Measurements from ENCODE around the gene GMPR.
A peak's percentile ranks its signal among the peaks of the same experiment; 100 is the strongest.

GMPR gene

DNA sequence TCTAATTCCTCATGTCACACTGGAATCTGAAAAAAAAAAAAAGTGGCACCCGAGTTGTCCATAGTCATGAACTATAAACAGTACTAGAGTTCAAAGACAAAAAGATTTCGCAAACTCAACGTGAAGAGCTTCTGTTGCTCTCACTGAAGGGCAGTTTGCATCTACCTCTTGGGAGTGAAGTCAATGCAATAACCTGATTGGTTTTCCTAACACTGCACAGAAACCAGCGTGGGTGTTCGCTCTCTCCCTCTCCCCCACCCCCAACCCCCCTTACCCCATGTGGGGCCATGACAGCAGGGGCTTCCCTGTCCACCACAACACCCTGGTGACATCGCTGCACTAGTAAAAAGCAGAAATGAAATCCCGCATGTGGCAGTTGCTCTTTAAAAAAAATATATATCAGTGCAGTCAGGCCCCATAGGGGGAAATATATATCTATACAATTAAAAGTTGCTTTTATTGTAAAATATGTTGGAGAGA lies 66.9 kb downstream of the GMPR start:
- DNase-seq = peak; percentile 45 to 78

DNA sequence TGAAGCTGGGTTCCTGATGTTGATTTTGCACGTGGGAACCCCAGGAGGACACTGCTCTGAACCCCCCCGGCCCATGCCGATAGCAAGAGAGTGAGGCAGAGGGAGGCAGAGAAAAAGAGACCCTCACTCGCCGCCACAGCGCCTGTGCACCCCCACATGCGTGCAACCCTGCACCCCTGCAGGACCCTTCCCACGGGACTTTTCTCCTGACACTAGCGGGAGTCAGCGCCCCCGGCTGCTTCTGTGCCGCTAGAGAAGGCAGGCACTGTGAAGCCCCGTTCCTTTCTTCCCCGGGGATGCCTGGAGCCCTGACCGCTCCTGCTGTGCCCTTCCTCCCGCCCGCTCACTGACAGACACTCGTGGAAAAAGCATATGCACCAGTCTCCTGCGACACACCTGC lies 67.4 kb downstream of the GMPR start:
- no peak for DNase-seq

DNA sequence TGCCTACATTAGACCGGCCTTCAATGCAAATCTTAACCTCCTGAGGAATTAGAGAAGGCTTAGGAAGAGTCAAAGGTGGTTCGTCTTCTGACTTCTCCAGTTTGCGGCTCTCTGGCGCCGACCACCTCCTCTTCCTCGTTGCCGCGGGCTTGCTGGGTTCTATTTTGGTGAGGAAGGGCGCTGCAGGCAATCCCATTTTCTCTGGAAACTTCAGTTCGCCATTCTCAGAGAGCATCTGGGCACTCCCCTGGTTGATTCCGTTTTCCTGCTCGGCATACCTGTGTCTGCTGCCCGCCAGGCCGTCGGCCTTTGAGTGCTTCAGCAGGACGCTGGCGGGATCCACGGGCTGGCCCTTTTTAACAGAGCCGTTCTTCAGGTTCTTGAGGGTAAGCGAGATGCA lies 67.9 kb downstream of the GMPR start:
- no peak for DNase-seq

GRCh38 chr6:16311763-16312162 lies 73.4 kb downstream of the GMPR start:
- no peak for DNase-seq

DNA sequence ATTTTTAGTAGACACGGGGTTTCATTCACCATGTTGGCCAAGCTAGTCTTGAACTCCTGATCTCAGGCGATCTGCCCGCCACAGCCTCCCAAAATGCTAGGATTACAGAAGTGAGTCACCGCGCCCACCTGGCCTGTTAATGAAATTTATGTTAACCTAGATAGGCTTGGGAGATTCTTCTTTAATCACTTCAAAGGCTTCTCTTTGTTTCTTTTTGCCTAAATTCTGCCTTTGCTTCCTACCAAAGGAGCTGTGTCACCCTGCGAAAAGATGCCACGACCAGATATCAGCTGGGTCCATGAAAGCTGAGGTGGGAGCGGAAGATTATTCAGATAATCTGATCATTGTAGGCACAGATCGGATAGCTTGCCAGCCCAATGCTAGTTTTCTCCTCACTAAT lies 75.3 kb downstream of the GMPR start:
- no peak for DNase-seq

DNA sequence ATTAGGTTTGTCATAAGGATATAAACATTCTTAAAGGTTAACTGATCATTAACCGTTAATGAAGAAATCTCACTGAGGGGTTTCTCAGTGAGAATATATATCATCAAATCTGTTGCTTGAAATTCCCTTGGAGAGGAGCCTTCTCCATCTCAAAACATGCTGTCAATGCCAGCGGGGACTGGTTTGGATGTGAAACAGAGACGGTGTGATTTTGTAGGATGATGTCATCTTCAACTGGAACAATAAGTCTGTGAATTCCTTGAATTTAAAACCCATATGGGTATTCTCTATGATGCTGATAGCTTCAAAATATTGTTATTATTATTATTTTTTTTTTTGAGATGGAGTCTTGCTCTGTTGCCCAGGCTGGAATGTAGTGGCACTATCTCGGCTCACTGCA lies 75.9 kb downstream of the GMPR start:
- no peak for DNase-seq

DNA sequence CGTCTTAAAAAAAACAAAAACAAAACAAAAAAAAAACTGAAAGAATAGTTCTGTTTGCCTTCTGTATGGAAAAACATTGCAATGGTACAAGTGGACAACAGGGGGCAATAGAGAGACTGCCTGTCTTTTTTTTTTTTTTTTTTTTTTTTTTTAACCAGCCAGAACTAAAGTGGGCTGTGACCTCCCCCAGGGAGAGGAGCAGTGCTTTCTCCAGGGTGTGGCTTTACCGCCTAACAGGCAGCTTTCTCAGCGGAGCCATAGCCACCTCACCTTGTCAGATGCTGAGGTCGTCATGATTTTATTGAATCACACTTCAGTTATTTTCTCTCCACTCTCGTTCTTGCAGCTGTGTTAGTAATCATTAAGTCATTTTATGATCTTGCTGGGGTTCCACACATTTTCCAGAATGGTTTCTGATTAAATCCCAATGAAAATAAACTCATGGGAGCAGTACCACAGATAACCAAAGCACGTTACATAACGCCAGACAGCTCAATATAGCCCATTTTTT lies 78.4 kb downstream of the GMPR start:
- peak; percentile 31 to 40 for DNase-seq

- DNase-seq = peak; percentile 19 to 79
Measured at GRCh38 chr6:16318538-16318937, 80.2 kb downstream of the GMPR start.

DNA sequence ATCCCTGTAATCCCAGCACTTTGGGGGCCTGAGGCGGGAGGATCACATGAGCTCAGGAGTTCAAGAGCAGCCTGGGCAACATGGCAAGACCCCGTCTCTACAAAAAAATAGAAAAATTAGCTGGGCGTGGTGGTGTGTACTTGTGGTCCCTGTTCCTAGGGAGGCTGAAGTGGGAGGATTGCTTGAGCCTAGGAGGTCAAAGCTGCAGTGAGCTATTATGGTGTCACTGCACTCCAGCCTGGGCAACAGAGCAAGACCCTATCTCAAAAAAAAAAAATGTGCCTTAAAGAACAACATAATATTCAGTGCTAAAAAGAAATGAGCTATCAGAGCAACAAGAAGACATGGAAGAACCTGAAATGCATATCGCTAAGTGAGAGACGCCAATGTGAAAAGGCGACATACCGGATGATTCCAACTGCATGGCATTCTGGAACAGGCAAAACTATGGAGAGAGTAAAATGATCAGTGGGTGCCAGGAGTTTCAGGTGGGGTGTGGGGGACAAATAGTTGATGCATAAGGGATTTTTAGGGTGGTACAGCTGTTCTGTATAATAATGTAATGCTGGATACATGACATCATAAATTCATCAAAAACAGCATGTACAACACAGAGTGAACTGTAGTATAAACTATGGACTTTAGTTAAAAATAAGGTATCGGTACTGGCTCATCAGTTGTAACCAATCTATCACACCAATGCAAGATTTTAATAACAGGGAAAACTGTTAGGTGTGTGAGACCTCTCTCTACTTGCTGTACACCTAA lies 80.8 kb downstream of the GMPR start:
- DNase-seq = no peak

- peak; percentile 65 to 73 for DNase-seq
Measured at GRCh38 chr6:16319813-16320532, 81.6 kb downstream of the GMPR start.

- DNase-seq = peak in 1 of 2 donors; percentile 19
Measured at GRCh38 chr6:16320533-16321340, 82.3 kb downstream of the GMPR start.

DNA sequence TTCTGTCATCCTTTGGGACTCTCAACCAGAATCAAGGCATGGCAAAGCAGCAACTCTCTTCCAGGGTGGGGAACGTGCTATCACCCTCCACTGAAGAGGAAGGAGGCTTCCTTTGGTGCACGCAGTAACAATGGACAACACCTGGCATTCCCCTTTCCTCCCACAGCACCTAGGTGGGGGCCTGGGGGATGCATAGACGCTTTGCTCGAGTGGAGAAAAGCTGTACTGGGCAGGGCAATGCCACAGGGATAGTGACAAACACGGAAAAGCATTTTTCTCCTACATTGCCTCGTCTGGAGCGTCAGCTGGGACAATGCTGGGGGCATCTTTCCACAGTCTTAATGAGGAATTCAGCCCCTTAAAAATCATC lies 82.9 kb downstream of the GMPR start:
- no peak for DNase-seq

DNA sequence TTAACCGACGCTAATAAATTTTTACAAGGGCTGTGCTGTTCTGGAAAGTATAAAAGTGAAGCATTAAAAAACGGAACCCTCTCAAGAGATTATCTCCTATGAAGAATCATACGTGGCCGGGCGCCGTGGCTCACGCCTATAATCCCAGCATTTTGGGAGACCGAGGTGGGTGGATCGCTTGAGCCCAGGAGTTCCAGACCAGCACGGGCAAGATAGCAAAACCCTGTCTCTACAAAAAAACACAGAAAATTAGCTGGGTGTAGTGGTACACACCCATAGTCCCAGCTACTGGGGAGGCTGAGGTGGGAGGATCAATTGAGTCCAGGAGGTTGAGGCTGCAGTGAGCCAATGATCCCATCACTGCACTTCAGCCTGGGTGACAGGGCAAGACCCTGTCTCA lies 83.4 kb downstream of the GMPR start:
- no peak for DNase-seq

DNA sequence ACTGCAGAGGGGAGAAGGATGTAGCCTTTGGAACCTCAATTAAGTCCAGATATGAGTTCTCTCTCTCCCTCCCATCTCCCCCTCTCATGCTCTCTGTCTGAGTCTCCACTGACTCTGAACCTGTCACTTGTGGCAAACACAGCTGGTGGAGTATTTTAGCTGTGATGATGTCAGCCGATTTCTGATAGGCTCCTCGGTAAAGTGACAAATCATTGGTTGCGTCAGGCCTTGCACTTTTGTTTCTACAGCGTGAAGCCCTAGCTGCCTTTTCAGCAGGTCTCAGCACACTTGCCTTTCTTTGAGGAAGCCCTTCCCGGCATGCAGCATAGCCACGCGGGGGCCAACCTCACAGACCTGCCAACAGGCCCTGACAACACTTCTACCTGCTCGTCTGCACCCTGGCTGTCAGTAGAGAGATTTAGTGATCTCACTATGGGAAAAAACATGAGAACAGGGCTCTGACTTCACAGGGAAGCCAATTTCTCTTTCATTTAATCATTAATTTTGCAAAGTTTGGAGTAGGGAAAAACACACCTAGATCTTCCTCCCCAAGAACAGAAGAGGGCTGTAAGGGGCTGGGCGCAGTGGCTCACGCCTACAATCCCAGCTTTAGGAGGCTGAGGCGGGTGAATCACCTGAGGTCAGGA lies 84.4 kb downstream of the GMPR start:
- peak; percentile 78 to 87 for DNase-seq

DNA sequence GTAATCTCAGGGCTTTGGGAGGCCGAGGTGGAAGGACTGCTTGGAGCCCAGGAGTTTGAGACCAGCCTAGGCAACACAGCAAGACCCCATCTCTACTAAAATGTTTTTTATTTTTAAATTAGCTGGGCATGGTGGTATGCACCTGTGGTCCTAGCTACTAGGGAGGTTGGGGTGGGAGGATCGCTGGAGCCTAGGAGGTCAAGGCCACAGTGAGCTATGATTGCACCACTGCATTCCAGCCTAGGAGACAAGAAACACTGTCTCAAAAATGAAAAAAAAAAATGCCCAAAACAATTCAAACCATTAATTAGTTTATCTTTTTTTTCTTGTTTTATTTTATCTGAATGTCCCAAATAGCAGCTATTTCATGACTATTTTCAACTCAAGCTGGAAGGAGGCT lies 85.8 kb downstream of the GMPR start:
- no peak for DNase-seq

- no peak for DNase-seq
Measured at GRCh38 chr6:16324606-16325225, 86.3 kb downstream of the GMPR start.

DNA sequence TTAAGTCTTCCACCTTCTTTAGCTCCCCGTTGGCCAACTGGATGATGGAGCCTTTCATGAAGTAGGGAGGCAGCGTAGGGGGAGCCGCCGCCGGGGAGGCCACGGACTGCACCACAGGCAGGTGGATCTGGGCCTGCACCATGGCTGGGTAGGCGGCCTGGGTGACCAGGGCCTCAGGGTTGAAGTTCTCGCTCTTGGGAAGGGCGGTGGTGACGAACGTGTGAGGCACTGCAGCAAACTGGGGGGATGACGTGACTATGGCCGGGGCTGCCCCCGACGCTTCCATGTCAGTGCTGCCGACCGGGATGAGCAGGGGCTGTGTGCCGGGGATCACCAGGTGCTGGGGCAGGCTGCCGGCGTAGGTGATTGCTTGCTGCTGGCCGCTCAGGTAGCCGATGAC lies 88.1 kb downstream of the GMPR start:
- DNase-seq = no peak

DNA sequence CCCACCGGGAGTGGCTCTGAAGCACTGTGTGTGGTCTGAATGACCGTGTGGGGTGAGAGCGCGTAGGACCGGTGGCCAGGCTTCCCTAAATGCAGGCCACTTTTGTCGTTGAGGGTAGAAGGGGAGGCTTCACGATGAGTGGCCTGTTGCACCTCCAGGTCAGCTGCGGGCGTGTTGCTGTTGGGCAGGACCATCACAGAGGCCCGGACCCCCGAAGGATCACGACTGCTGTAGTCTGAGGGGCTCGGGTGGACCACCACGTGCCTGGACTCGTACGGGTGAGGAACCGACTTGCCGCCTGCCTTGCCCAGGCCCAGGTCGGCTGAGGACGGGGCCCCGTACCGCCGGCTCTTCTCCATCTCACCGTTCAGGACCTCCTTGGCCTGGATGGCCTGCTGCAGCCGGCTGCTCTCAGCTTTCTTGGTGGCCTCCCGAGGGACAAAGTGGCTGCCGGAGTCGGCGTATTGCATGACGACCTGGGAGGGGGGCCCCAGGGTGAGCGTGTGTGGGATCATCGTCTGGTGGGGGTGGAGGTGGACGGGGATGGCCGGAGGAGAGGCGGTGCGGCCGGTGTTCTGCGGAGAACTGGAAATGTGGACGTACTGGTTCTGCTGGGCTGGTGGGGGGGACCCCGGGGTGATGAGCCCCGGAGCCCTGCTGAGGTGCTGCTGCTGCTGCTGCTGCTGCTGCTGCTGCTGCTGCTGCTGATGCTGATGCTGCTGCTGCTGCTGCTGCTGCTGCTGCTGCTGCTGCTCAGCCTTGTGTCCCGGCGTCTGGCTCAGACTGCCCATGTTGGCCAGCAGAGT lies 88.8 kb downstream of the GMPR start:
- no peak for DNase-seq

- no peak for DNase-seq
Measured at GRCh38 chr6:16327777-16328325, 89.5 kb downstream of the GMPR start.

- no peak for DNase-seq
Measured at GRCh38 chr6:16329233-16329632, 90.8 kb downstream of the GMPR start.

Data from inflammatory macrophage (primary cell).